ENCODE measurements around the gene UPP2.

DNA sequence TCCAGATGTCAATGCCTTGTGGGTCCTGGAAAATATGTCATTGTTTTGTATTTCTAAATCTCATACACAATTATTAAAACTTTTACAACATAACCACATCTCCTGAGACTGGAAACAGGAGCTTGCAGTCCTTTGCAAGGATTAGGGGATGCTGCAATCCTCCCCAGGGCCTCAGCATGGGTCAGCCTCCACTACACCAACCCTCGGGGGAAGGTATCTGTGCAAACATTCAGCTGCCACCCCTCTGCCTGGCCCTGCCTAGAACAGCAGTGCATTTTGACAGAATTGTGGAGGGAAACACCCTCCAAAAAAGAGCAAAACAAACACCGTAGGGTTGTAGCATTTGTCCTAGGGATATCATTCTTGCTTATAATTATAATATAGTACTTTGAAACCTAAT is 4.2 kb upstream of the UPP2 start:
- TF ChIP-seq EZH2 (IDR thresholded peaks at IDR 0.05; ENCODE audit: insufficient read depth, low read length) (no peak), CTCF (IDR thresholded peaks at IDR 0.05; ENCODE audit: insufficient read depth, low read depth, low read length) (no peak)
